Activated CD4-positive, alpha-beta T cell treated with anti-CD3 and anti-CD28 coated beads, Interleukin-2, Interleukin-4, amounts not matched to agents 100 ng/mL and 50 ng/mL, durations not matched to agents 16 hours and 8 hours (primary cell): ENCODE data around the gene ANKS3.

ENCODE experiments used
- DNase-seq: peaks from one replicate; pipeline ENCODE4 v3.0.0-alpha.2; 2020; ENCODE audit warnings: low spot score

ANKS3 gene

GRCh38 chr16:4734063-4734729 lies at the start of gene ANKS3, which contains the start of gene DNAAF8:
Gene ANKS3 (minus strand): TSS chr16:4734271. CDS start chr16:4730149, 4,122 bp downstream.
Gene DNAAF8 (plus strand): TSS chr16:4734537. CDS start chr16:4736515, 1,978 bp downstream.
- DNase-seq, result peak; percentile 82

GRCh38 chr16:4783251-4783950 lies 49.3 kb upstream of the ANKS3 start:
- DNase-seq, result no peak

- DNase-seq, result no peak
These were observed 46.2 kb upstream of the ANKS3 start for GRCh38 chr16:4780235-4780634.

GRCh38 chr16:4778050-4778392 lies 44.0 kb upstream of the ANKS3 start:
- no peak for DNase-seq

GRCh38 chr16:4777339-4778049 lies 43.4 kb upstream of the ANKS3 start:
- no peak for DNase-seq

GRCh38 chr16:4776141-4776705 lies 42.2 kb upstream of the ANKS3 start:
- no peak for DNase-seq

- DNase-seq, result no peak
These were observed 40.9 kb upstream of the ANKS3 start for GRCh38 chr16:4775005-4775404.

GRCh38 chr16:4772351-4772750 lies 38.3 kb upstream of the ANKS3 start:
- DNase-seq, result no peak

GRCh38 chr16:4771646-4772045 lies 37.6 kb upstream of the ANKS3 start:
- DNase-seq, result no peak

GRCh38 chr16:4769306-4769638 lies 35.2 kb upstream of the ANKS3 start:
- no peak for DNase-seq

GRCh38 chr16:4768549-4769305 lies 34.7 kb upstream of the ANKS3 start:
- DNase-seq, result peak; percentile 93

- DNase-seq, result no peak
These were observed 33.9 kb upstream of the ANKS3 start for GRCh38 chr16:4767872-4768548.

GRCh38 chr16:4766875-4767628 lies 33.0 kb upstream of the ANKS3 start, which contains the start of gene ZNF500:
Gene ZNF500 (minus strand): TSS chr16:4767162. CDS start chr16:4765978, 1,184 bp downstream.
- DNase-seq, result peak; percentile 98

- DNase-seq, result no peak
These were observed 31.7 kb upstream of the ANKS3 start for GRCh38 chr16:4765511-4766474.

- DNase-seq, result no peak
These were observed 29.7 kb upstream of the ANKS3 start for GRCh38 chr16:4763791-4764190.

- DNase-seq, result no peak
These were observed 28.1 kb upstream of the ANKS3 start for GRCh38 chr16:4762205-4762604.

- DNase-seq, result no peak
These were observed 26.3 kb upstream of the ANKS3 start for GRCh38 chr16:4760221-4760910.

GRCh38 chr16:4755687-4756086 lies 21.6 kb upstream of the ANKS3 start:
- no peak for DNase-seq

- DNase-seq, result no peak
These were observed 20.8 kb upstream of the ANKS3 start for GRCh38 chr16:4754865-4755264.
